Stimulated activated CD8-positive, alpha-beta memory T cell treated with anti-CD3 and anti-CD28 coated beads, Interleukin-12 subunit alpha, Interleukin-12 subunit beta, amount 100 ng/mL, for 4 hours (primary cell): ENCODE results near the gene TMA7.

ENCODE experiments used
- DNase-seq: peaks from one replicate; pipeline ENCODE4 v3.0.0-alpha.2; 2020; ENCODE audit warnings: low read depth

TMA7 gene

GRCh38 chr3:48409291-48410201 is 30.5 kb upstream of the TMA7 start:
- no peak for DNase-seq

DNA sequence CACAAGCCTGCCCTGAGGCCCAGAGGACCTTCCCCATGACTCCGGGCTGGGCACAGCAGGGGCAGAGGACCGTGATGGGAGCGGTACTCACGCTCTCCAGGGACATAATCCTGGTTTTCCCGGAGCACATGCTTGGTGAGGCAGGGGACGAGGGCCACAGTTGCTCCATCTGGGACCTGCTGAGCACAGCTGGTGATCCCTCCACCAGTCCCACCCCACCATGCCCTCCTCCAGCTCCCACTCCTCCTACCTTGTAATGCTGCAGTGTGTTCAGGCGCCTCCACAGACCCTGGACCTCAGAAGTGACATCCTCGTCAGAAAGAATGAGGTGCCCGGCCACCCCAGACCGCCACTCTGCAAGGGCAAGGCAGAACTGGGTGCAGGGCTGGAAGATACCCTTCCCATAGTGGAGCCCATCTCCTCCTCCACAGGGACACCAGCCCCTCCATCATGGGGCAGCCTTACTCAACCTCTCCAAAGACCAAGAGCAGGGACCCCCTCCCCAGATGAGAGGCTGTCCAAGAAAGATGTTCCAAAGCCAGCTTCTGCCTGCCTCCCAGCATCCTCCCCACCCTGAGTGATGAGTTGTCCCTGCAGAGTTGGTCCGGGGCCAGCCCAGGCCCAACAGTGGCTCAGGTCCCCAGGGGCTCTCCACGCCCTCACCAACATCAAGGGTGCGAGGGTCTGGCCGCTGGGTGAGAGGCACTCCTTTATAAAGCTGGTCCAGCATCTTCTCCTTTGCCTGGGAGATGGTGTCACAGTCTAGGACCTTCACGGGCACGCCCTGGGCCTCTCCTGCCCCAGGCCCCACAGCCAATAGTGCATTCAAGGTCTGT is 29.6 kb upstream of the TMA7 start:
- DNase-seq = no peak

DNA sequence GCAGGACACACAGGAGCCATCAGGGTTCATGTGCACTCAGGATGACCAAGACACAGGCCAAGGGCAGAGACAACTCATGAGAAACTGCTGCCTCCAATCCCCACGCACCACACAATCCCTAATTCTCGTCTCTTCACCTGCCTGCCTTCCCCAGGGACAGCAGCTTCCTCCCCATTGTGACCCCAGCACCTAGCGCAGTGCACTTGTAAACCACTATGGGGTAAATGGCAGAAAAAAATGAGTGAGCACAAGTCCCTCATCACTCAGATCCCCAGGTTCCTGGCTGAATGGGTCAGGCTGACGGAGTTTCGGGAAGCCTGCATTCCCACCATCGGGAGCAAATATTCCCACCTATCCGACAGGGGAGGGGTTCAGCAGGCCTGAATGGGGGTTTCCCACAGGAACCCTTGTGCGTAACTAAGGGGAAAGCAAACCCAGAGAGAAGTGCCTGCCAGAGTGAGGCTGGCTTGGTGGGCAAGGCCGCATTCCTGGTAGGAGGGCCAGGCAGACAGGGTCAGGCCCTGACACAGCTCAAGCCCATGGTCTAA is 28.9 kb upstream of the TMA7 start:
- no peak for DNase-seq

DNA sequence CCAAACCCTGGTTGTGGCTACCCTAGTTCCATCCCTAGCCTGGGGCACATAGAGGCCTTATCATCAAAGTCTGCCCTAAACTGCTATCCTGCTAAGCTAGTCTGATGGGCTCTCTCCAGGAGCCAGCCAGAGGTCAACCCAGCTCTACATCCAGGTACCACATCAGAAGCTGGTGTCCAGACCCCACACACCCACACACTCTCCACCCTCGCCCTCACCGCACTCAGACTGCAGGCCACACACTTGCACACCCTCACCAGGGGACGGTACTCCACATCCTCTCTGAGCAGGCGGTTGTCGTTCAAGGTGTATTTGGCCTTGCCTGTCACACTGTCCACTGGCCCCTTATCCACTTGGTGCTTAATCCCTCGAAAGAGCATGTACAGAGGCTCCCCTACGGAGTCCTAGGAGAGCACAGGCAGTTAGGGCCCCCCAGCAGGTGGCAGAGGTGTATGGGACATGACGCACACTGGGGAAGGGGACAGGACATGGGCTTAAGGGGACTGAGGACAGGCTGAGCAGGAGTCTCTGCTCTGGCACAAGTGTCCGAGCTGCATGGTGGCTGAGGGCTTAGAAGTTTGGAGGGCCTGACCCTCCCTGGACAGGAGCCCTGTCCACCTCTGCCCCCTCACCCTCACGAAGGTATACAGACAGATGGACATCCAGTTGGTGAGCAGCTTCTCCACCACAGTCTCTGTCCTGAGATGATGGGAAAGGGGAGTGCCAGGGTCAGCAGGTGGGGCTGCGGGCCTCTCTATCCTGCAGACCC is 28.3 kb upstream of the TMA7 start:
- no peak for DNase-seq

DNA sequence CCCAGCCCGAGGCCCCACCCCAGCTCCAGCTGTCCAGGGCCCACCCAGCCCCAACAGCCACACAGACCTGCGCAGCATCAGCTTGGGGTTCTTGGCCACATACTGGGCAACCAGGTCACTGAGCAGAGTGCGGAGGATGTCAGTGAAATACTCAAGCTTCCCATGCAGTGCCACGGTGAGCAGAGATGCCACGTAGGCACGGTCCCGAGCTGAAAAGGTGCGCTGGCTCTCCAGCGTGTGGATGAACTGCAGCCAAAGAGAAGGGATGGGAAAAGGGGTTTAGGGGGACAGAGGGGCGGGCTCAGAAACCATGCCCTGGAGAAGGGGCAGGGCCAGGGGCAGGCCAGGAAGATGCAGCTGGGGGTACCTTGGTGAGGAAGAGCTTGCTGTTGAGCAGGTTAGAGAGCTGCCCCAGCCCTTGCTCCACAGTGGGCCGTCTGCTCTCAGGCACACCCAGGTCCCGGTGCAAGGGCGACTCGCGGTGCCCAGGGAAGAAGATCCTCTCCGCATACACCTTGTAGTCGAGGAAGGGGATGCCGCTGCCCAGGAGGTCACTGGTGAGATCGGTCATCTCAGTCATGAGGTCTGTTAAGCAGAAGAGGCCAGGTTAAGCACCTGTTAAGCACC is 27.6 kb upstream of the TMA7 start:
- DNase-seq = no peak

GRCh38 chr3:48413086-48413485 is 27.0 kb upstream of the TMA7 start:
- no peak for DNase-seq

- DNase-seq = no peak
Observed at GRCh38 chr3:48413611-48414010, 26.4 kb upstream of the TMA7 start.

DNA sequence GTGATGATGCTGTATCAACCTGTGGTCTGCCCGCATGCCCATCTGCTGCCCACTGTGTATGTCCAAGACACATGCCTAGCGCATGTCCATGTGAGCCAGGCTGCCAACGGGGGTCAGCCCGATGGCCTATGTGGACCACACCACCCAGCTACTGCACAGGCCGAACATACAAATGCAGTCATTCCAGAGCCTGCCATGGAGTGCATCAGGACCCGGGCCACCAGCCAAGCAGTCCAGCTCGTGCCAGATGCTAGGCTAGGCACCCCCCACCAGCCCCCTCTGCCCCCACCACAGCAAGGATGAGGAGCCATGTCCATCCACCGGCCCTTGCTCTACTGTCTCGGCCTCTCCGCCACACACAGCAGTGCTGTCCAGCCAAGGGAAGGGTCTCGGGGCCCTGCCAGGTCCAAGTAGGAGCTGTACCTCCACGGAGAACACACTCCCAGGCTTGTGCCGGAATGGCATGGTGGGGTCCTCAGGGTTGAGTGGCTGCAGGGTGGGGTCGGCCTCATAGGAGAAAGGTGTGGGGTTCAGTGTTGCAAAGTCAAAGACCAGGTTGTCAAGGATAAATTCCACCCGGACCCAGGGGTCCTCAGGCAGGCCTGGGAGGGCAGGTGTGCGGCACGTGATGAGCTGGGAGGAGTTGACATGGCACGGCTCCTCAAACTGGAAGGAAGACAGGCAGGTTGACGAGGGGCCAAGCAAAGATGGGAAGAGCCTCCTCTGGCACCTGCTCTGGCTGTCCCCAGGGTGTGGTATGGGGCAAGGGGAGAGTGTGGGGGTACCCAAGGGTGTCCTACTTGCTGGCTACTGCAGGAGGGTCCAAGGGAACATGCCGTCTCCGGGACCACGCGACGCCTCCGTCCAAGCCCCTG is 25.4 kb upstream of the TMA7 start:
- DNase-seq = no peak

DNA sequence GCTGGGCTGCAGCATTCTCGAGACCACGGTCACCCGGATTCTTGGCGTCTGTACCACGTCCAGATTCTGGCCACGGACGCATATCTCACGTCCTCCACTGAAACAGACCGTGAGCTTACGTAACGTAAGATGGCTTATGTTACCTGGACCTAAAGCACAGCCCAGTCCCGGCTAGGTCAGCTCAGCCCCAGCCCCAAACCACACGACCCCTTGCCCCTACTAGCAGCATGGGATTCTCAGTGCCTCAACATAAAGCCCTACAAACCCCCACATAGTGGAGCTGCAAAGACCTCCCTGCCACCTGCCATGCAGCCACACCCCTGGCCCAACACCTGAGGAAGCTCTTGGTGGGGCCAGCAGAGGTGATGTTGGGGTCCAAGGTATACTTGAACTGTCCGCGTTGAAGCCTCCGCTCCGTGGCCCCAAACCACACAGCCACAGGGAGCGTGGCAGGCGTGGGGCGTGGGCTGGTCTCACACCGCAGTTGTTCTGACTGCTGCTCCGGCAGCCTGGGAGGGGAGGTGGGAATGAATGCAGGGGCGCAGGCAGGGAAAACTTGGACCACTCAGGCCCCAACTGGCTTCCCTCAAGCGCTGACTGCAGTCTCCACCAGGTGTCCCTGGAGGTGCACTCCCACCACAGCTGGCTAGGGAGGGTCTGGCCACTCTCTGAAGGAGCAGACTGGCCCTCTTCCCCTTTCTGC is 24.7 kb upstream of the TMA7 start:
- no peak for DNase-seq

DNA sequence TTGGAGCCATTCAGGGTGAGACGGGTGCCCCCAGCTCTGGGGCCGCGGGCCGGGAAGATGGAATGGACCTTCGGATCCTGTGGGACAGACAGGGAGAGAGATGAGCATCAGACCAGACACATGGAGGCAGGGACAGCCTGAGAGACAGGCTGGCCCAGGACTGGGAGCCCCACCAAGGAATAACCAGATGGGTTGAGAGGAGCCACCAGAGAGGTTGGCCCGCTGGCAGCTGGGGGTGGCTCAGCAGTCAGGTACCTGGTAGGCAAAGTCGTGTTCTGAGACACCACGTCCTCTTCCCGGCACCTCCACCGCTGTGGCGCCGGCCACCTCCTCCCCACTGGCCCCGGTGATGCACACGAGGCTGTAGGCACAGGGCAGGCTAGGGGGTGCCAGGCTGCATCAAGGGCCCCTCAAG is 24.0 kb upstream of the TMA7 start:
- no peak for DNase-seq

DNA sequence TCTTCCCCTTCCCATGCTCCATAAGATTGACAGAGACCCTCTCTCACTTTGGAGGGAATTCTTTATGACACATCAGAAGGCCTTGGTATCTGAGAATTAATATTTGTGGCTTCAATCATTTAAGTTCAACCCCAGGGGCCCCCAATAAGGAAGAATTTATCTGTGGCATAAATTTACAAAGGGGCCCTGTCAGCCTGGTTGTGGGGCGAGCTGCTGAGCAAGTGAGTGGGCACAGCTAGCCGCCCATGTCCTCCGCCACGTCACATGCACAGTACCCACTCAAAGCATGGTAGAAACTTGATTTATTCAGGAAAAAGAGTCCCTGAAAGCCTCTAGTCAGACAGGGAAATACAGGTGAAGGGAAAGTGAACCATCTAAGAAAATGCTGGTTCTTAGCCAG is 23.5 kb upstream of the TMA7 start:
- DNase-seq = no peak

GRCh38 chr3:48417529-48418108 is 22.4 kb upstream of the TMA7 start:
- DNase-seq = no peak

- no peak for DNase-seq
Observed at GRCh38 chr3:48418140-48418539, 21.9 kb upstream of the TMA7 start.

GRCh38 chr3:48418651-48419050 is 21.4 kb upstream of the TMA7 start:
- no peak for DNase-seq

- DNase-seq = no peak
Observed at GRCh38 chr3:48419149-48419548, 20.9 kb upstream of the TMA7 start.

- no peak for DNase-seq
Observed at GRCh38 chr3:48419597-48419996, 20.5 kb upstream of the TMA7 start.

DNA sequence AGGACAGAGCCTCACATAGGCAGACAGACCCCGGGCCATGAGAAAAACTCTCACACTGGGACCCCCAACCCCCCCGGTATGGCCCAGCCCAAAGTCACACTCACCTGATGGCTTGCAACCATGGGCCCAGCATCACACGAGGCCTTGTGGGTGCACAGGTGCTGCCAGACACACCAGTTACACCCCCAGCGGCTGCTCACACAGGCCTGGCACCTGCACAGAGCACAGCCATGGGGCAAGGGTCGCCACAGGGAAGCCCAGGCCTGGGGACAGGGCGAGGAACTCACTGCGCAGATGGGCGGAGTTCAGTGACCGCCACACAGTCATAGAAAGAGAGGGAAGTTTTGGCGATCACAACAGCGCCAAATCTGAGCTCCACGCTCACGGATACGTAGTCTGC is 19.5 kb upstream of the TMA7 start:
- no peak for DNase-seq

DNA sequence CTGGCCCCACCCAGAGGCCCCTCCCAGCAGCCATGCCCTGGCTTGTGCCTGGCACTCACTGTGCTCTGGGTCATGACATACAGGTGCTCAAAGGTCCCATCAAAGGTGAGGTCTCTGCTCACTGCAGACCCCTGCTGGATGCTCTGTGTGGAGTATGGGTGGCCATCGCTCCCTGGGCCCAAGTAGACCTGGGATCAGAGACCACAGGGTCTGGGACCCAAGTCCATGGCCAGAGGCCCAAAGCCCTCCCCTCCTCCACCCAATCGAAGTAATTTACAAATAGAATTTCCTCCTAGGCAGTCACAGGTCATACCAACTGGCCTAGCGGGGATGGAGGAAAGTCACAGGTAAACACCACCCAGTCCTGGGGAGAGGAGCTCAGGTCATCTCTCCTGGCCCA is 17.8 kb upstream of the TMA7 start:
- DNase-seq = no peak

- DNase-seq = no peak
Observed at GRCh38 chr3:48422681-48423080, 17.4 kb upstream of the TMA7 start.
